PC-3 (cell line): ENCODE data around the gene NECTIN3. TPM values are rescaled to one million over a fixed set of nuclear protein-coding genes. Genes with fewer than 3 reads are reported as not detected.

ENCODE experiments used
- ATAC-seq: fragments of 200-7000 bp; cut with Tn5 transposase; 2 replicates; pipeline ENCODE4 v1.9.1; 2020; ENCODE audit warnings: mild to moderate bottlenecking, moderate library complexity
- BruUV-seq: library from RNA; stranded (reverse); fragments of 400-500 nt; replicated peaks from 2 replicates; lab custom pipeline; 2021; lab: Mats Ljungman, UMichigan
- CTCF ChIA-PET: fragments of 300-600 bp; sonication (Branson Sonifier 250); formaldehyde crosslinking; loops from one replicate; lab custom pipeline; 2022; ENCODE audit warnings: antibody characterized with exemption; lab: Charles Lee
- POLR2A ChIA-PET: fragments of 300-600 bp; sonication (Branson Sonifier 250); formaldehyde crosslinking; loops from one replicate; lab custom pipeline; 2022; ENCODE audit warnings: antibody characterized with exemption; ENCODE audit not compliant: unreplicated experiment; lab: Charles Lee
- DNase-seq: peaks from one replicate; pipeline ENCODE4 v3.0.0-alpha.2; 2015
- H2AFZ ChIP-seq: fragments of 300-600 bp; sonication (generic); 2 replicates; pipeline ENCODE4 v1.6.0; 2016; ENCODE audit warnings: antibody characterized with exemption, low read length
- H3F3A ChIP-seq: fragments of 300-600 bp; sonication (generic); one replicate; pipeline ENCODE4 v1.6.0; 2017; ENCODE audit warnings: antibody characterized with exemption, low read length, control low read depth, mild to moderate bottlenecking; ENCODE audit not compliant: unreplicated experiment
- H3K27ac ChIP-seq: fragments of 300-600 bp; sonication (generic); 2 replicates; pipeline ENCODE4 v1.5.1; 2016; ENCODE audit warnings: mild to moderate bottlenecking, low read length
- H3K27me3 ChIP-seq: fragments of 300-600 bp; sonication (generic); 2 replicates; pipeline ENCODE4 v1.6.1; 2016; ENCODE audit warnings: low read length, mixed read lengths
- H3K36me3 ChIP-seq: fragments of 300-600 bp; sonication (generic); 2 replicates; pipeline ENCODE4 v1.6.1; 2016; ENCODE audit warnings: low read depth, mixed run types, low read length, mixed read lengths
- H3K4me1 ChIP-seq: fragments of 300-600 bp; sonication (generic); 2 replicates; pipeline ENCODE4 v1.5.1; 2016; ENCODE audit warnings: low read length; ENCODE audit not compliant: insufficient read depth
- H3K4me2 ChIP-seq: fragments of 300-600 bp; sonication (generic); 2 replicates; pipeline ENCODE4 v1.6.0; 2016; ENCODE audit warnings: low read length
- H3K4me3 ChIP-seq: fragments of 300-600 bp; sonication (generic); 2 replicates; pipeline ENCODE4 v1.5.1; 2016; ENCODE audit warnings: mild to moderate bottlenecking, low read length, mixed read lengths
- H3K79me2 ChIP-seq: fragments of 300-600 bp; sonication (generic); 2 replicates; pipeline ENCODE4 v1.6.1; 2017; ENCODE audit warnings: low read length, mixed read lengths
- H3K9ac ChIP-seq: fragments of 300-600 bp; sonication (generic); 2 replicates; pipeline ENCODE4 v1.6.0; 2016; ENCODE audit warnings: mild to moderate bottlenecking, low read length
- H3K9me2 ChIP-seq: fragments of 300-600 bp; sonication (generic); replicated peaks from 2 replicates; pipeline ENCODE4 v1.6.1; 2016; ENCODE audit warnings: mixed run types, low read length, mixed read lengths
- H3K9me3 ChIP-seq: fragments of 300-600 bp; sonication (generic); 2 replicates; pipeline ENCODE4 v1.6.1; 2016; ENCODE audit warnings: low read length, mixed read lengths
- H4K20me1 ChIP-seq: fragments of 300-600 bp; sonication (generic); 2 replicates; pipeline ENCODE4 v1.6.1; 2016; ENCODE audit warnings: low read length, mixed read lengths
- EZH2 ChIP-seq: fragments of 300-600 bp; sonication (generic); IDR thresholded peaks from one replicate; pipeline ENCODE4 v1.6.1; 2017; ENCODE audit warnings: antibody characterized with exemption, mild to moderate bottlenecking, low read length; ENCODE audit not compliant: unreplicated experiment
- EZH2phosphoT487 ChIP-seq: fragments of 300-600 bp; sonication (generic); IDR thresholded peaks from 2 replicates; pipeline ENCODE4 v1.6.1; 2018; ENCODE audit warnings: mild to moderate bottlenecking, antibody characterized with exemption, low read length, borderline replicate concordance
- intact Hi-C: fragments of 100-400 bp; cut with micrococcal nuclease; formaldehyde crosslinking; loops from 2 replicates; pipeline ENCODE4 v1.9.0; 2023
- total RNA-seq: library from RNA; depleted of rRNA; stranded (reverse); fragments of >200 nt; gene quantifications from 2 replicates; pipeline ENCODE4 v1.2.3, GENCODE V29; 2014
- TF ChIP-seq, protein P1 (sequence below): fragments of 300-600 bp; sonication (generic); conservative IDR thresholded peaks from 2 replicates; pipeline ENCODE4 v1.5.1; 2017; ENCODE audit warnings: antibody characterized with exemption, low read depth, mild to moderate bottlenecking, low read length

Gene NECTIN3
- total RNA-seq, 1 experiment from 2014 or later, result 12.8 TPM

DNA sequence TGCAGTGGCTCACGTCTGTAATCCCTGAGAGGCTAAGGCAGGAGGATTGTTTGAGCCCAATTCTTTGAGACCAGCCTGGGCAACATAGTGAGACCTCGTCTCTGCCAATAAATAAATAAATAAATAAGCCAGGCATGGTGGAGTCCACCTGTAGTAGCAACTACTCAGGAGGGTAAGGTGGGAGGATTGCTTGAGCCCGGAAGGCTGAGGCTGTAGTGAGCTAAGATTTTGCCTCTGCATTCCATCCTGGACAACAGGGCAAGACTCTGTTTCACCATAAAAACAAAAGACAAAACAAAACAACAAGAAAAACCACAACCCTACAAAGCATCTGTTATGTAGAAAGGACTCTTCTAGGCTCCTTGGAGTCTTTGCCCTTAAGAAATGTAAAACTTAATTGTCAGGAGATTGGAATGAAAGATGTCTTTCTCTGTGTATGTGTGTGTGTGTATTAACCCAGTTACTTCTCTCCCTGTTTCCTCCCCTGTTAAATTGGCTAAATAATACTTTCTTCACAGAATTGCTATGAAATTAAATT lies 9.5 kb downstream of the NECTIN3 start:
- H3K9me3 ChIP-seq, result no peaks in the 10 kb centered on the region
- H3K4me1 ChIP-seq, result peaks cover 9% of the 10 kb centered on the region
- H3K4me3 ChIP-seq, result no peak overlapping the region
- H3K79me2 ChIP-seq, result peaks cover 81% of the 10 kb centered on the region
- no peak overlapping the region for H2AFZ ChIP-seq
- no peaks in the 10 kb centered on the region for H3K36me3 ChIP-seq
- peaks cover 4% of the 10 kb centered on the region; the same call in 1 of the 2 replicates for H4K20me1 ChIP-seq
- no TSS peak for BruUV-seq
- ChIA-PET POLR2A (no interaction called here), CTCF (interaction anchor here (0.5 to 0.9 kb wide), 2 partner anchors 11 to 69 kb away, joined by 3 read pairs; no protein-coding TSS in a partner anchor)
- H3K9ac ChIP-seq, result no peak overlapping the region
- H3K27me3 ChIP-seq, result no peaks in the 10 kb centered on the region
- no peak overlapping the region for H3K27ac ChIP-seq
- TF ChIP-seq EZH2 (no peak), EZH2phosphoT487 (no peak)
- TF ChIP-seq, protein P1, sequence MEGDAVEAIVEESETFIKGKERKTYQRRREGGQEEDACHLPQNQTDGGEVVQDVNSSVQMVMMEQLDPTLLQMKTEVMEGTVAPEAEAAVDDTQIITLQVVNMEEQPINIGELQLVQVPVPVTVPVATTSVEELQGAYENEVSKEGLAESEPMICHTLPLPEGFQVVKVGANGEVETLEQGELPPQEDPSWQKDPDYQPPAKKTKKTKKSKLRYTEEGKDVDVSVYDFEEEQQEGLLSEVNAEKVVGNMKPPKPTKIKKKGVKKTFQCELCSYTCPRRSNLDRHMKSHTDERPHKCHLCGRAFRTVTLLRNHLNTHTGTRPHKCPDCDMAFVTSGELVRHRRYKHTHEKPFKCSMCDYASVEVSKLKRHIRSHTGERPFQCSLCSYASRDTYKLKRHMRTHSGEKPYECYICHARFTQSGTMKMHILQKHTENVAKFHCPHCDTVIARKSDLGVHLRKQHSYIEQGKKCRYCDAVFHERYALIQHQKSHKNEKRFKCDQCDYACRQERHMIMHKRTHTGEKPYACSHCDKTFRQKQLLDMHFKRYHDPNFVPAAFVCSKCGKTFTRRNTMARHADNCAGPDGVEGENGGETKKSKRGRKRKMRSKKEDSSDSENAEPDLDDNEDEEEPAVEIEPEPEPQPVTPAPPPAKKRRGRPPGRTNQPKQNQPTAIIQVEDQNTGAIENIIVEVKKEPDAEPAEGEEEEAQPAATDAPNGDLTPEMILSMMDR, result no peak
- DNase-seq (no peak), ATAC-seq (no peak)
- H3K9me2 ChIP-seq, result no peaks in the 10 kb centered on the region
- intact Hi-C loops, result loop anchor here (2.0 kb wide), 1 partner anchor 1548 kb away; no protein-coding TSS in a partner anchor
- no peaks in the 10 kb centered on the region for H3F3A ChIP-seq
- H3K4me2 ChIP-seq, result peak overlapping the region; percentile 24; the same call in 1 of the 2 replicates

DNA sequence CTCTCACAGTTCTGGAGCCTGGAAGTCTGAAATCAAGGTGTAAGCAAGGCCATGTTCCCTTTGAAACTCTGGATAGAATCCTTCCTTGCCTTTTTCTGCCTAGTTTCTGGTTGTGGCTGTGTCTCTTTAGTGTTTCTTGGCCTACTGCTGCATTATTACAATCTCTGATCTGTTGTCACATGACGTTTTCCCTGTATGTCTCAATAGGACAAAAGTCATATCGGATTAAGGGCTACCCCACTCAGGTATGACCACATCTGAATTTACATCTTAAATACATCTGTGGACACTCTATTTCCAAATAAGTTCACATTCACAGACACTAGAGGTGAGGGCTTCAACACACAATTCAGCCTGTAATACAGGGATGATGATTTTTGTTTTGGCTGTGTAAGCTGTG lies 13.3 kb downstream of the NECTIN3 start:
- no peaks in the 10 kb centered on the region for H3F3A ChIP-seq
- ATAC-seq (no peak), DNase-seq (no peak)
- H2AFZ ChIP-seq, result no peak overlapping the region
- H3K79me2 ChIP-seq, result peaks cover 74% of the 10 kb centered on the region
- H3K36me3 ChIP-seq, result no peaks in the 10 kb centered on the region
- no peak overlapping the region for H3K4me2 ChIP-seq
- no peak overlapping the region for H3K27ac ChIP-seq
- H3K4me1 ChIP-seq, result peaks cover 9% of the 10 kb centered on the region
- H3K9me3 ChIP-seq, result no peaks in the 10 kb centered on the region
- no peaks in the 10 kb centered on the region for H3K27me3 ChIP-seq
- no peak overlapping the region for H3K4me3 ChIP-seq
- TF ChIP-seq EZH2phosphoT487 (no peak), EZH2 (no peak)
- TF ChIP-seq, protein P1, result no peak
- BruUV-seq, result no TSS peak
- ChIA-PET POLR2A (no interaction called here), CTCF (no interaction called here)
- intact Hi-C loops, result no loop called here
- H4K20me1 ChIP-seq, result 0 out of 2 replicates have a peak, but pooled peaks cover under 1% of the 10 kb centered on the region
- H3K9me2 ChIP-seq, result no peaks in the 10 kb centered on the region
- no peak overlapping the region for H3K9ac ChIP-seq

DNA sequence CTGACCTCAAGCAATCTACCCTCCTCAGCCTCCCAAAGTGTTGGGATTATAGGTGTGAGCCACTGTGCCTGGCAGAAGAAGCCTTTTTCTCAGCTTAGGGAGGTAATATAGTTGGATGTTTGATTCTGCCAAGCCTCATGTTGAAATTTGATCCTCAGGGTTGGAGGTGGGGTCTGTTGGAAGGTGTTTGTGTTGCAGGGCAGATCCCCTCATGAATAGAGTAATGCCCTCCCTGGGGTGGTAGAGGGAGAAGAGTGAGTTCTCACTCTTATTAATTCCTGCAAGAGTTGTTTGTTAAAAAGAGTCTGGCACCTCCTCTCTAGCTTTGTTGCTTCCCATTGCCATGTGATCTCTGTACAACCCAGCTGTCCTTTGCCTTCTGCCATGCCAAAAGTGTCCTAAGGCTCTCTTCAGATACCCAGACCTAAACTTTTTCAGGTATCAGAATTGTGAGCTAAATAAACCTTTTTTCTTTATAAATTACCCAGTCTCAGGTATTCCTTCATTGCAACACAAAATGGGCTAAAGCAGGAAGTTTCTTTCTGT lies 16.4 kb downstream of the NECTIN3 start:
- POLR2A ChIA-PET, result no interaction called here
- Histone ChIP-seq H3K9ac (no peak overlapping the region), H3K4me1 (no peaks in the 10 kb centered on the region), H3K27ac (no peak overlapping the region), H3K4me3 (no peak overlapping the region), H3K79me2 (peaks cover 72% of the 10 kb centered on the region), H2AFZ (no peak overlapping the region), H3K9me2 (no peaks in the 10 kb centered on the region), H3F3A (no peaks in the 10 kb centered on the region), H3K4me2 (no peak overlapping the region), H3K9me3 (no peaks in the 10 kb centered on the region), H3K36me3 (no peaks in the 10 kb centered on the region), H4K20me1 (no peaks in the 10 kb centered on the region), H3K27me3 (no peaks in the 10 kb centered on the region)
- CTCF ChIA-PET, result no interaction called here
- BruUV-seq, result no TSS peak
- intact Hi-C loops, result no loop called here
- no peak for ATAC-seq
- DNase-seq, result no peak
- TF ChIP-seq EZH2phosphoT487 (no peak), EZH2 (no peak)
- TF ChIP-seq, protein P1, result no peak
